NCI-H345 treated with DMSO at 0.1 percent for 48 hours (cell line): ENCODE results near the gene GPSM1.

Experiments used
- DNase-seq: peaks from one replicate; lab custom pipeline; 2025; ENCODE audit not compliant: unreplicated experiment; lab: John Stamatoyannopoulos, UW

The GPSM1 gene

DNA sequence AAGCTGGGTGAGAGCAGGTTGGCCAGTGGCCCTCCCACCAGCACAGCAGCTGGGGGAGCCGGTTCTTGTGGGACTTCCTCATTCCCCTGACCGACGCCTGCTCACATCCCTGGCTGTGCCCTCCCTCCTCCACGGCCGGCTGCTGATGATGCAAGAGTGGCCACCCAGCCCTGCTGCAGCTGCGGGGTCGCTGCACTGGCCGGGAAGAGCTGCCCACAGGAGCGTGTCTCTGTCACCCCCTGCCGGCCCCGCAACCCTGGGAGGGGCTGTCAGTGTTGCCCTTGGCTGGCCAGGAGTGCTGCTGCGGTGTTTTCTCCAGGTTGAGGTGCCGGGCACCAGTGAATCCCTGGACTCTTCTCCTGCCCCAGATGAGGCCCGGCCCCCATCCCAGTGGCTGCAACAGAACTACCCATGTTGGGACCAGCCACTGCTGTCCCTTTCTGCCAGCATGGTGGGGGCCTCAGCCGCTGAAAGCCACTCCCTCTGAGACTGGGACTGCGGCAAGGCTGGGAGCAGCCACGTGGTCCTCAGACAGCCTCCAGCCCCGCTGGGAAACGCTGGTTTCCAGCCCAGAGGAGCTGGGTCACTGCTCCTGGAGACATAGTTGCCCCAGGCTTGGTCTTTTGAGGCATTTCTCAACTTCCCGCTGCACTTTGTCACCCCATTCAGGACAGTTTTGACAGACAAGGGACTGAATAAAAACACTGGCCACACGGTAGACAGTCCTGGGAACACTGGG lies 45.4 kb downstream of the GPSM1 start:
- DNase-seq: no peak

- DNase-seq: no peak
Observed at GRCh38 chr9:136373300-136374182, 46.2 kb downstream of the GPSM1 start, which contains the start of gene CARD9. TSS of gene CARD9 (minus strand) at chr9:136373669. CDS start at chr9:136372078, 1,591 bp downstream.

GRCh38 chr9:136374183-136374575 lies 46.8 kb downstream of the GPSM1 start:
- DNase-seq: no peak

DNA sequence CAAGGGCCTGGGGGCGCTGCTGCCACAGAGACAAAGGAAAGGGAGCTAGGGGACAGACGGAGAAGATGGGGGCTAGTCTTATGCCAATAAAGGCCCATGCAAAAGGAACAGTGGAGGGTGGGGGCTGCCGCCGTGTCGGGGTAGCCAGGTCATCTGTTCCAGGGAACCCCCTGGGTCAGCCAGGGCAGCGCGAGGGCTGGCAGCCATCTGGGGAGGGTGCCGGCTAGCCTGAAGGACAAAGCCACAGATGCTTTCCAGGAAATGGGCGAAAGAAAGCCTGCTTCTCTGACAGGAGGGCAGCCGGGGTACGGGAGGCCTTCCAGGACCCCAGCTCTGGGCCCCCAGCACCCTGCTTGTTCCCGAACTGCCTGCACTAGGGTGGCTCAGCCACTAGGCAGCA lies 47.8 kb downstream of the GPSM1 start:
- no peak for DNase-seq

DNA sequence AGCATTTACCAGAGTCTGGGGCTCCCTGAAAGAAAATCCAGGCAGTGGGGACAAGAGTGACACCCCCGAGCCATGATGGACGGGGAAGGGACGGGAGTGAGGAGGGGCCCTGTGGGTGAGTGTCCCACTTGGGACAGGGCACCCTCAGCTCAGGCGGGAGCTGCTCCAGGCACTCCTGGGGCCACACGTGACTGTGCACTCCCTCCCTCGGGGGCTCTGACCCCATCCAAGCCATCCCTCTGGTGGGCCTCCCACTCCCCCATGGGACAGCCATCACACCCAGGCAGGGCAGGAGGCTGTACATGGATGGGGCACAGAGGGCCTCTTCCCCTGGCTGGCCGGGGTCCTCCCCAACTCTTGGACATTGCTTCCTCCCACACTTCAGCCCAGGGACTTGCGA lies 49.1 kb downstream of the GPSM1 start:
- DNase-seq: no peak

DNA sequence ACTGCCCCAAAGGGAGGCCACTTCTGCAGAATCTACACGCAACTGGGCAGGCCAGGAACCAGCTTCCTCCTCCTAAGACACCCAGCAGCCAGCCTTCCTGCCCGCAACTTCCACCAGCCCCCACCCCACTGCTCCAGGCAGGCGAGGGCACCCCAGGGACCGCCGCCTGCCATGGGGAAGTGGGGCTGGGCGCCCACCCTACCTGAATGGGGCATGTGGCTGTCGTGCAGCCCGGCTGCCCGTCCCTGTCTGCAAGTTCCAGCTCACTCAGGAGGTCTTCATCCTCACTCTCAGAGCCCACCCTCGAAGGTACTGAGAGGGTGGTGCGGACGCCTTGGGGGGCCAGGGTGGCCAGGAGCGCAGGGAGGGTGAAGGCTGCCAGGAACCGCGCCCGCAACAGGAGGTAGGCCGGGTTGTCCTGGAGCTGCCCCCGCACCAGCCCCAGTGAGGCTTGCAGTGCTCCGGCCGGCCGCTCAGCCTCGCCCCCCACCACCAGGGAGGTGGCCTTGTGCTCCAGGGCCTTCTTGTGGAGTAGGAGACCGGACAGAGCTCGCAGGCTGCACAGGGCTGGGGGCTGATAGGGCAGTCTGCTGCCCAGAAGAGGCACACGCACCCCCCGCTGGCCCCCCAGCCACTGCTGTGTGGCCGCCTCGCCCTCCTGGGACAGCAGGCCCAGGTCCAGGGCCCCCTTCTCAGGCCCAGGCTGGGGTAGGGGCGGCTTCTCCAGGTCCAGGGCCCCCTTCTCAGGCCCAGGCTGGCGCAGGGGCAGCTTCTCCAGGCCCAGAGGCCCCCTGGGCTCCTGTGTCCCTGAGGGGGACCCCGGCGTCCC lies 50.2 kb downstream of the GPSM1 start:
- DNase-seq: no peak

DNA sequence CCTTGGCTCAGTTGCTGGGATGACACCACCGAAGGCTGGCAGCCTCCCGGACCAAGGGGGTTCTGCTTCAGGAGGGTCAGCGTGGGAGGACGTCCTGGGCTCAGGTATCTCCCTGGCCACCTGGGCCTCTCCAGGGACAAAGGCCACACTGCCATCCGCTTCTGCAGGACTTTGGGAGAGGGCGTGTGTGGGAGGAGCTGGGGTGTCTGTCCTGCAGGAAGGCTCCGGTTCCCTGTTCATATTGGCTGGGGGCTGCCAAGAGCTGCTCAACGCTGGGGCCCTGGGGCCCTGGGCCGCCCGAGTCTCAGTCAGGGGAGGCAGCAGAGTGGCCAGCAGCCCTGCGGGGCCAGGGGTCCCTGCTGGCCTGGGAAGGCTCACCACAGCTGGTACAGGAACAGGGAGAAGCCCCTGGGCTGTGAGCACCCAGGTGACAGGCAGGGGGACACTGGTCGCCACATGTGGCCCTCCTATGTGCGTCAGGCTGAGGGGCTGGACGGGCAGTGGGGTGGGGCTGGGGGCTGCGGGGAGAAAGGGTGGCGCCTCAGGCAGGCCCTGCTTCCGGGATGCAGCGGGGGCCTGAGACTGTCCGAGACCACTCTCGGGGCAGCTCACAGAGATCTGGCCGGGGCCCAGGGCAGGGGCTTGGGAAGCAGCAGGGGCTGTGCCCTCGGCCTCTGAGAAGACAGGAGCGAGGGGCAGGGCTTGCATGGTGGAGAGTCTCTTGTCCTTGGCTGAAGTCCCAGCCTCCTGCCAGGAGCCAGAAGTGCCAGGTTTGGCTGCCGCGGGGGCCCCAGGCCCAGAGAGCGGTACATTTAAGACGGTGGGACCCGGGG lies 51.0 kb downstream of the GPSM1 start:
- no peak for DNase-seq

- DNase-seq: no peak
Observed at GRCh38 chr9:136379003-136379287, 51.6 kb downstream of the GPSM1 start.

GRCh38 chr9:136379401-136379800 lies 52.1 kb downstream of the GPSM1 start:
- DNase-seq: no peak

DNA sequence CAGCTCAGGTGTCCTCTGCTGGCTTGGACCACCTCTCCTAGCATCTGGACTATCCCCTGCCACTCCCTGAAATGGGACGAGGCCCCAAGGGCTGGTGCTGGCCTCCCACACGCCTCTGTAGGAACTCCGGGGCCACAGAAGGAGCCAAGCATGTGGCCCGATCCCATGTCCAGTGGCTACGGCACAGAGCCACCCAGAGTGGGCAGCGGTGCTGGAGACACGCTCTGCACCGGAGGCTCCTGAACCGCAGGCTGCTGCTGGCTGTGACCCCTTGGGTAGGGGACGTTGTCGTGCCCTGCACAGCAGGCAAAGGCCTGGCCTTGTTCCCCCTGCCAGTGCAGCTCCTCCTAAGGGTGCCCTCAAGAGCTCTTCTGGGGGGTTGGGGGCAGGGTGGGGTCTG lies 52.6 kb downstream of the GPSM1 start:
- DNase-seq: no peak

DNA sequence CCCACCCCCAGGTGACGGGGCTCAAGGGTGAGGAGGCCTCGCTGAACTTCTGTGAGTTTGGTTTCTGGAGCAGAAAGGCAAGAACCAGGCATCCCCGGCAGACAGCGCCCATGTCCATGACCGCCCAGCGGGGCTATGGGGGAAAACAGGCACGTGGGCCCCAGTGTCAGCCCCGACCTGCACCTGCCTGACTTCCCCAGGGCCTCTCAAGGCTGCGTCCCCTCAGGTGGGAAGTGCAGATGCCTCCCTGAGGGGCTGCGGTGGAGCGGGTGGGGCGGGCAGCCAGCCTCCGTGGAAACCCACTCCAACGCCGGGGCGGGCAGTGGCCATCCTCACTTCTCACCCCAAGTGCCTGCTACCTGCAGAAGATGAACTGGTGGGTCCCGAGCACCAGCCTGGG lies 53.0 kb downstream of the GPSM1 start:
- DNase-seq: no peak

GRCh38 chr9:136381311-136381710 lies 54.0 kb downstream of the GPSM1 start:
- no peak for DNase-seq

DNA sequence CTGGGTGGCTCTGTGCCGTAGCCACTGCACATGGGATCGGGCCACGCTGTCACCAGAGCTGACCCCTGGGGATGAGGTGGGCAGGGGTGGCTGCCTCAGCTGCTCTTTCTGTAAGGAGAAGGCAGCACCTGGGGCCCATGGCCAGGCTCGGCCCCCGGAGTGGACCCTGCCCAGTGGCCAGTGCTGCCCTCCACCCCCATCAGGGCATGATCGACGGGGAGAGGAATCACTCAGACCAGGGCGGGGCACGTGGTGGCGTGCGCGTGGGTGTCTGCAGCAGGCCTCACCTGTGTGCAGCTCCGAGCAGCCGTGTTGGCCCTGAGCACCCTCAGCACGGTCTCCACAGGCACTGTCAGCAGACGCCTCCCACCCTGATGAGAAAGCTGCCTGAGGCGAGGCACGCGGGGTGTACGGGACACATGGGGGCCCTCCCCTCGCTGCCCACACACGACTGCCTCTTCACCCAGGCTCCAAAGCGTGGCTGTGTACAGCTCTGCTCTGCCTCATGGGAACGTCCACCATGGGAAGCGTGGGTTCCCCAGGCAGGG lies 54.7 kb downstream of the GPSM1 start:
- no peak for DNase-seq

DNA sequence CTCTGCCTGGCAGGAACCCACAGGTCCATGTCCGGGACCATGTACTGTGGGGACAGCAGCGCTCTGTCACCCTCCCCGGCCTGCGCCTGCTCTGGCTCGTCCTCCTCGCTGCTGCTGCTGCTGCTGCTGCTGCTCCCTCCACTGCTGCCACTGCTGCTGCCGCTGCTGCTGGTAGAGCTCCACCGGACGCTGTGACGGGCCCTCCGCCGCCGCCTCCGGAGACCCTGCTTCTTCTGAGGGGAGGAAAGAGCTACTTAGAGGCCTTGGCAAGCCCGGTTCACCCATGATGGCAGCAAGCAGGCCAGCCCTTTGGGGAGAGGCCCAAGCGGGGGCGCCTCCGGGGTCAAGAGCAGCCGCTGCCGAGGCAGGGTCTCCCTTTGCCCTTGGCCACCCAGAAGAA lies 56.1 kb downstream of the GPSM1 start:
- DNase-seq: no peak

DNA sequence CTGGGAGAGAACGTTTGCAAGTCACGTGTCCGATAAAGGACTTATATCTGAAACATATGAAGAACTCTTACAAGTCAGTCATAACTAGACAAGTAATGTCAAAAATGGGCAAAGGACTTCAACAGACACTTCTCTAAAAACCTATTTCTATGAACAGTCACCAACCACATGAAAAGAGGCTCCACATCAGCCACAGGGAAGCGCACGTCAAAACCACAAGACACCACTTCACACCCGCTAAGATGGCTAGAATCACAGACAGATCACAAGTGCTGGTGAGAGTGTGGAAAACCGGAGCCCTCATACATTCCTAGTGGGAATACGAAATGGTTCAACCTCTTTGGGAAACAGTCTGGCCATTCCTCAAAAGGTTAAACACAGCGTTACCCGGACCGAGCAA lies 57.7 kb downstream of the GPSM1 start:
- no peak for DNase-seq

GRCh38 chr9:136386018-136386417 lies 58.7 kb downstream of the GPSM1 start:
- no peak for DNase-seq

- DNase-seq: no peak
Observed at GRCh38 chr9:136387217-136387616, 59.9 kb downstream of the GPSM1 start.

DNA sequence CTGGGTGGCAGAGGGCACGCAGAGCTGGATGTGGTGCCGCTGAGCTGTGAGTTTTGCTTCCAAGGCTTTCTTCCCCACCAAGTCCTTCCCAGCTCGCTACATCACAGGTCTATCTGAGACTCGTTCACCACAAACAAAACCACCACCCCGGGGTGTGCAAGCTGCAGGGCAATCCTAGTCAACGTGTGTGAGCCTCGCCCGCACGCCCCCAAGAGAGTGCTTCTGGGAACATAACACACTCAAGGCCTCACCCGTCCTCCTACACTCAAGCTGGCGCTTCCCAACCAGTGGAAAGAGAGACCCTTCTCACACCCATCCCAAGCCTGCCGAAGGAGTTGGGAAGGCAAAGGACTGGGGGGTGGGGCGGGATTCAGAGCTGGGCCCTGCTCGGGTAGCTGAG lies 62.1 kb downstream of the GPSM1 start:
- DNase-seq: no peak

GRCh38 chr9:136391737-136392537 lies 64.6 kb downstream of the GPSM1 start:
- no peak for DNase-seq
